Stimulated activated CD4-positive, alpha-beta T cell treated with anti-CD3 and anti-CD28 coated beads, Interleukin-12 subunit alpha, Interleukin-12 subunit beta, amount 100 ng/mL, for 4 hours (primary cell): Measurements from ENCODE around the gene CCDC178.
"Not testable (repeated sequence)": the region's sequence is repeated elsewhere in the genome, so short reads cannot be mapped to it uniquely, and the experiment has no call there.

Source experiments
- DNase-seq: peaks from one replicate; pipeline ENCODE4 v3.0.0-alpha.2; 2020

CCDC178 gene, protein sequence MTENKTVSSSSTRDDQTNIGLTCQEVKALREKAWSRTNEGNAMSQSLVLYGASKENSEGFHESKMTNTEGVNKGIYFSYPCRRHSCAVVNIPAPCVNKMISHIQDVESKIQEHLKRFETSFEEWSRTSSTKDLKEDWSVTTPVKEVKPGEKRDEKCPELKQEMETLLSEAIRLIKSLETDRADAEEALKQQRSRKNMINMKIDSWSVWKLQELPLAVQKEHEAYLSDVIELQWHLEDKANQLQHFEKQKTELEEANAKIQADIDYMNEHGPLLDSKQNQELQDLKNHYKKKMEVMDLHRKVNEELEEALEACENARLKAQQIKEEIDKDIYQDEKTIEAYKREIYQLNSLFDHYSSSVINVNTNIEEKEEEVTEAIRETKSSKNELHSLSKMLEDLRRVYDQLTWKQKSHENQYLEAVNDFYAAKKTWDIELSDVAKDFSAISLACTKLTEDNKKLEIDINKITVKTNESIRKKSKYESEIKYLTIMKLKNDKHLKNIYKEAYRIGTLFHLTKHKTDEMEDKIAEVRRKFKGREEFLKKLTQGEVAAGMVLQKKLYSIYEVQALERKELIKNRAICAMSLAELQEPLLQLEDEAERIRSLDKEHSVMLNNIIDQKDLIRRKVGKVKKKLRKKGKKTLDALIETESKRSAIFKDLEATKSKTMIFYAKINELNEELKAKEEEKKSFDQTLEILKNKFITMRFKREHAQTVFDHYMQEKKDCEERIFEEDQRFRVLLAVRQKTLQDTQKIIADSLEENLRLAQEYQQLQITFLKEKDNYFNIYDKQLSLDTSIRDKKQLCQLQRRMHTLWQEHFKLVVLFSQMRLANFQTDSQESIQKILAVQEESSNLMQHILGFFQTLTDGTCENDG

DNA sequence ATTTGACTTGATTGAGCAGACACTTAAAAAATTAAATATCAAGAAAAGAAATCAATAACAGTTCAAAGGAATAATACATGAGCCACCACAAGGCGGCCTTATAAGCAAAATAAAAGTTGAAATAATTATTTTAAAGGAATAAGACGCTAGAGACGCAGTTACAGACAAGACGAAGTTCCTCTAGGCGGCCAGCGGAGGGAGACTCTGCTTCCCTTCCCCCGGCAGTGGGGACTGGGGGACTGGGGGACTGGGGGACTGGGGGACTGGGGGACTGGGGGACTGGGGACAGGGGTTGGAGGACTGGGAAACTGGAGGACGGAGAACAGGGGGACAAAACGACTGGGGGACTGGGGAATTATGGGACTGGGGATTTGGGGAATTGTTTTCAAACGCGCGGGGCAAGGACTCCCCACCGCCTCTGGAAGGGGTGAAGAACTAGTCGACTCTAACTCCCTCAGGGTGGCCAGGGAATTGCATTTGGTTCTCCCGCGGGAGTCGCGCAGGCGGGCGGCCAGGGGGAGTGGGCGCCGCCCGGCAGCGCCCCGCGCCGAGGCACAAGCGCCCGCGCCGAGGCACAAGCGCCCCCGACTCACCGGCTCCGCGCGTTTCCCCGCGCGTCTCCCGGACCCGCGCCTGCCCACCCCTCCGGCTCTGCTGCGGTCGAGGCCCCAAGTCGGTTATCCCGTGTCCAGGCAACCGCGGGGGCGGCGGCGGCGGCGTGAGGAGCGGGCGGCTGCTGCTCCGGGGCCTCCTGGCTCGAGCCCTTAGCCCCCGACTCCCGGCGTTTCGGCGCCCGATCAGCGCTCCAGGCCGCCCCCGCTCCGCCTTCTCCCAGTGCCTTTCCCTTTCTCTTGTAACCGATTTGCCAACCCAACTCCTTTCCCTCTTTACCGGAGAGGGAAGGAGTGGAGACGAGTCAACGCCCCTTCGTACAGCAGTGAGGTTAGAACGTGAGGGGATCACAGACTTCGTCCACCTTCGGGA is at the start of gene CCDC178:
TSS of gene CCDC178 (minus strand) at position 662 of the 984 bp plus-strand sequence. CDS start 28,633 bp downstream, outside the sequence.
- DNase-seq, result no peak

DNA sequence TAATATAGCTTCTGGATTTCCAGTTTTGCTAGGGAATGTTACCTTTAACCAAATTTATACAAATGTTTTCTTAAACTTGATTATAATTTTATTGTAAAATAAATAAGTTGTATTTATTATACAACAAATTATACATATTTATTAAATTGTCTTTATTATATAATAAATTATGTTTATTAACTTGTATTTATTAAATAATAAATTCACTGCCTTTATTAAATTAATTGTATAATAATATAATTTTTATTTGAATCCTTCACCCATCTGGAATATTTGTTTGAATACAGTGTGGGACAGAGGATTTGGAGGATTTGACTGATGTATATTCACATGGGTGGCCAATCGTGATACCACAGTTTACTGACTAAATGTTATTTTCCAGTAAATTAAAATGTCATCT is 43.4 kb upstream of the CCDC178 start:
- DNase-seq, result no peak

DNA sequence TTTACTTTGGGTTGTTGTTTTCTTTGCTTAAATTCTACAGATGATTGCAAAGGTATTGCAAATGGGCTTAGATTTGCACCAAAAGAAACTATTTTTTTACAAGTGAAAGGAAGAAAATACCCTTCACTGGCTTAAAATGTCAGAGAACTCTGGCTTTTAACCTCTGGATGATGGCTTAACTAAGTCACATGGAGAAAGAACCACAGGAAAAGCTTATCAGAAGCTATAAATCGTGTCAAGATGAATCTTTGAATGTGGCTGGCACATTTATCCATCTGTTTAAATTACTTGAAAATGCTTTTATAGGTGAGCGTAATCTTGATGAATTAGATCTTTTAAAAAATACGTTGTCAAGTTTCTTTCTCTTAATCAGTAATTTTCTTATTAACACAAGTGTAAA is 32.0 kb upstream of the CCDC178 start:
- DNase-seq, result no peak

- no peak for DNase-seq
These were observed 29.7 kb upstream of the CCDC178 start for GRCh38 chr18:33470216-33470615.

- DNase-seq, result no peak
These were observed 29.2 kb upstream of the CCDC178 start for GRCh38 chr18:33469699-33470098.

DNA sequence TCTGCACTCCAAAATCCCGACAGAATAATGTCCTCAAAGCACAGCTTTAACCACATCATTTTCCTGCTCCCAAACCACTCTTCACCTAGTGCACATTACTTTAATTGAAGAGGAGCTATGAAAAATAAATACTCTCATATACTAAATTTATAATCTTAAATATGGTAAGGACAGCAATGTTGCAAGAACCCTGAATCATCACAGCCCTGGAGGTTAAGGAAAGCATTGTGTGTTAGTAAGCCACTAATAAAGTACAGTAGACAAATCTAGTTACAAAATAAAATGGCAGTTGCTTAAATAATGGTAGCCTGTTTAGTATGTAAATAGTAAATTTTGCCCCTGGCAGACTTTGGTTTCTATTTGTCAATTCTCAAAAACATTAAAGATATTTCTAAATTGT is 27.0 kb upstream of the CCDC178 start:
- no peak for DNase-seq

GRCh38 chr18:33466822-33467221 is 26.3 kb upstream of the CCDC178 start:
- DNase-seq, result no peak

- no peak for DNase-seq
These were observed 20.2 kb upstream of the CCDC178 start for GRCh38 chr18:33460681-33461080.

- DNase-seq, result no peak
These were observed 19.1 kb upstream of the CCDC178 start for GRCh38 chr18:33459612-33460011.

GRCh38 chr18:33446604-33447003 is 6.1 kb upstream of the CCDC178 start:
- DNase-seq, result no peak

GRCh38 chr18:33444709-33445108 is 4.2 kb upstream of the CCDC178 start:
- no peak for DNase-seq

DNA sequence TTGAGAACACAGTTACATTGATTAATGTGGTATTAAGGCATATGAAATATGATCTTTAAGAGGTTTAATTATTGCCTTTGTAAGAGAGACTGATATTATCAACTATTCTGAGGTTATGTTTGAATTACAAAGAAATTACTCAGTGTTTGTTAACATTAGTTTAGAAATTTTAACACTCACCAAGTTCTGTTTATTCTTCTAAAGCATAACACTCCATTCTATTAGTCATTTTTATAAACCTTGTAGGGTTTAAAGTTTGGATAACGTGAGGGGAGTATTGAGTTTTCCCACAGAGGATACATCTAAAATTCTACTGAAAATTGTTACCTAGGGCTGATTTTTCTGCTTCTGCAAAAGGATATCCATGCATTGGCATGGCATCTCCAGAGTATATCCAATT is 7.7 kb downstream of the CCDC178 start:
- DNase-seq, result no peak

GRCh38 chr18:33427549-33427948 is 13.0 kb downstream of the CCDC178 start:
- no peak for DNase-seq

GRCh38 chr18:33424266-33424946 is 16.1 kb downstream of the CCDC178 start:
- DNase-seq, result no peak

DNA sequence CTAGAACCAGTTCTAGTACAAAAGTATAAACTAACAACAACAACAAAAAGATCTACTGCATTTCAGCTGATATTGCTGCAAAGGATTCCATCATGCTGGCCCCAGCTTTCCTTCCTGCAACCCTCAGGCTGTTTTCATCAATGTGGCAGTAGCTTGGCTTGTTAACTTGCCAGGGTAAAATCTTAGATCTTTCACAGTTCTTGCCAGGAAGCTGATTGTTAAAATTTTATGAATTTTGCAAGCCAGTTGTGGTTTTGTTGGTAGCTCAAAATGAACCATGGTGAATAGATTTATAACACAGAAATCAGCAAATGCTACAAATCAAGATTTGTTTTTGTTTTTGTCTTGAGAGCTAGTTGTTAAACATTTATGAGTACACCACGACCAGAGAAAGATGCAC is 19.3 kb downstream of the CCDC178 start:
- DNase-seq, result no peak

DNA sequence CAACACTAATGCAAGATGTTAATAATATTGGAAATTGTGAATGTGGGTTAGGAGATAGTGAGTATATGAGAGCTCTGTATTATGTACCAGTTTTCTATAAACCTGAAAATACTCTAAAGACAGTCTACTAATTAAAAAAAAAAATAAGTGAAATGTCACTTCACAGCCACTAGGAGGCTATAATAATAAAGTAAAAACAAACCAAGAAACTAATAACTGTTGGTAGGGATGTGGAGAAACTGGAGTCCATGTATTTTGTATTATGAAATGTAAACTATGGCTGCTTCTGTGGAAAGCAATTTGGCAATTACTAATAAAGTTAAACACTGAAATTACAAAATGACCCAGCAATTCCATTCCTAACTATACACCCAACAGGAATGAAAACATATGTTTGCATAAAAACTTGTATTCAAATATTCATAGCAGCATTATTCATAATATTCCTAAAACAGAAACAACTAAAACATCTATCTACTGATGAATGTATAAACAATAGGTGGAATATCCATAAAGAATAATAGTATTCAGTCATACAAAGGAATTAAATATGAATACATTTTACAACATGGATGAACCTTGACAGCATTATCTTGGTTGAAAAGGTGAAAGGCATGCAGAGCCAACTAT is 36.2 kb downstream of the CCDC178 start:
- no peak for DNase-seq

DNA sequence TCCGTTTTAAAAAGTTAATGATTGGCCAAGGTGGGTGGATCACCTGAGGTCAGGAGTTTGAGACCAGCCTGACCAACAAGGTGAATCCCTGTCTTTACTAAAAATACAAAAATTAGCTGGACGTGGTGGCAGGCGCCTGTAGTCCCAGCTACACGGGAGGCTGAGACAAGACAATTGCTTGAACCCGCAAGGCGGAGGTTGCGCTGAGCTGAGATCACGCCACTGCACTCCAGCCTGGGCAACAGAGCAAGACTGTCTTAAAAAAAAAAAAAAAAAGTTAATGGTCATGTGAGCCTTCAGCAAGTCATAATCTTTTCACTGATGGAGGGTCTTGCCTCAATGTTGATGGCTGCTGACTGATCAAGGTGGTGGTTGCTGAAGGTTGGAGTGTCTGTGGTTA is 41.6 kb downstream of the CCDC178 start:
- not testable (repeated sequence) for DNase-seq

GRCh38 chr18:33375829-33376228 is 64.7 kb downstream of the CCDC178 start:
- DNase-seq, result no peak

GRCh38 chr18:33372442-33372841 is 68.1 kb downstream of the CCDC178 start:
- DNase-seq, result no peak

- no peak for DNase-seq
These were observed 70.6 kb downstream of the CCDC178 start for GRCh38 chr18:33369711-33370449.

DNA sequence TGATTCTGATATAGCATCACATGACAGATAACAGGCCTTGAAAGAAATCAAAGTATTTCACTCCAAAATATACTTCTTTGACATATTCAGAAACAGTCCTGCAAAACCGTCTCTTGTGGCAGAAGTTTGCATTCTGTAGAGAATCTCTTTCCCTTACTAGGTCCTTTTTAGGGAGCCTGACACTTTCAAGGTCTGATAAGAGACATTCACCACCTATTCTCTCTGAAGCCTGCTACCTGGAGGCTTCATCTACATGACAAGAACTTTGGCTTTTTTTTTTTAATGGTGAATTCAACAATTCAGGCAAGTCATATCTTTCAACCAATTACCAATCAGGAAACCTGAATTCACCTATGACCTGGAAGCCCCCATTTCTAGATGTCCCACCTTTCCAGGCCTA is 83.8 kb downstream of the CCDC178 start:
- DNase-seq, result no peak
